IMR-90 (cell line): Measurements from ENCODE around the gene DRAP1. TPM values are rescaled to one million over a fixed set of nuclear protein-coding genes. Genes with fewer than 3 reads are reported as not detected.

ENCODE experiments used
- ATAC-seq: fragments of 200-7000 bp; cut with Tn5 transposase; 2 replicates; pipeline ENCODE4 v1.9.1; 2020; ENCODE audit warnings: low read depth, mild to moderate bottlenecking, moderate library complexity
- BruUV-seq: library from RNA; stranded (reverse); fragments of 400-500 nt; replicated peaks from 2 replicates; lab custom pipeline; 2021; lab: Mats Ljungman, UMichigan
- CTCF ChIA-PET: fragments of 300-600 bp; formaldehyde crosslinking; extraction: SDS; loops from one replicate; lab custom pipeline; 2021; ENCODE audit warnings: antibody characterized with exemption; lab: Yijun Ruan, JAX
- POLR2A ChIA-PET: fragments of 300-600 bp; sonication (Branson Sonifier 250); formaldehyde crosslinking; loops from one replicate; lab custom pipeline; 2022; ENCODE audit warnings: antibody characterized with exemption; ENCODE audit not compliant: unreplicated experiment; lab: Charles Lee
- DNase-seq: peaks from one replicate; pipeline ENCODE4 v3.0.0; 2013
- H2AFZ ChIP-seq: replicated peaks from 2 replicates; pipeline ENCODE3; 2013; ENCODE audit warnings: low read length, mild to moderate bottlenecking; ENCODE audit not compliant: poor library complexity
- H2AK5ac ChIP-seq: 2 replicates; pipeline ENCODE4 v1.6.1; 2013; ENCODE audit warnings: low read depth, low read length, inconsistent platforms
- H2AK9ac ChIP-seq: replicated peaks from 2 replicates; pipeline ENCODE3; 2013; ENCODE audit warnings: mild to moderate bottlenecking, low read depth, low read length, moderate library complexity; ENCODE audit not compliant: poor library complexity
- H2BK120ac ChIP-seq: 2 replicates; pipeline ENCODE4 v1.6.1; 2013; ENCODE audit warnings: low read depth, low read length, inconsistent platforms
- H2BK15ac ChIP-seq: 3 replicates; pipeline ENCODE4 v1.6.1; 2013; ENCODE audit warnings: low read depth, low read length, inconsistent platforms
- H2BK20ac ChIP-seq: 2 replicates; pipeline ENCODE4 v1.6.1; 2013; ENCODE audit warnings: low read depth, mild to moderate bottlenecking, inconsistent platforms, low read length, moderate library complexity
- H2BK5ac ChIP-seq: 2 replicates; pipeline ENCODE4 v1.6.1; 2013; ENCODE audit warnings: mild to moderate bottlenecking, low read depth, low read length, inconsistent platforms; ENCODE audit not compliant: poor library complexity, severe bottlenecking
- H3K14ac ChIP-seq: replicated peaks from 2 replicates; pipeline ENCODE4 v1.6.1; 2013; ENCODE audit warnings: low read depth, low read length, inconsistent platforms
- H3K18ac ChIP-seq: 2 replicates; pipeline ENCODE4 v1.6.1; 2013; ENCODE audit warnings: low read depth, low read length, control low read depth
- H3K23ac ChIP-seq: 2 replicates; pipeline ENCODE4 v1.6.1; 2013; ENCODE audit warnings: low read depth, low read length, inconsistent platforms
- H3K27ac ChIP-seq: 2 replicates; pipeline ENCODE4 v1.5.1; 2013; ENCODE audit warnings: mild to moderate bottlenecking, control low read depth, low read length; ENCODE audit not compliant: insufficient read depth
- H3K27me3 ChIP-seq: 2 replicates; pipeline ENCODE4 v1.6.1; 2013; ENCODE audit warnings: low read length; ENCODE audit not compliant: control insufficient read depth, insufficient read depth
- H3K36me3 ChIP-seq: 2 replicates; pipeline ENCODE4 v1.6.1; 2013; ENCODE audit warnings: low read length, mixed read lengths; ENCODE audit not compliant: control insufficient read depth, insufficient read depth
- H3K4ac ChIP-seq: 2 replicates; pipeline ENCODE4 v1.6.1; 2013; ENCODE audit warnings: low read depth, low read length, inconsistent platforms
- H3K4me1 ChIP-seq: 2 replicates; pipeline ENCODE4 v1.6.1; 2013; ENCODE audit warnings: low read length, mixed read lengths; ENCODE audit not compliant: control insufficient read depth, insufficient read depth
- H3K4me2 ChIP-seq: 2 replicates; pipeline ENCODE4 v1.6.1; 2013; ENCODE audit warnings: low read depth, mild to moderate bottlenecking, control low read depth, low read length, moderate library complexity
- H3K4me3 ChIP-seq: 2 replicates; pipeline ENCODE4 v1.5.1; 2013; ENCODE audit warnings: low read depth, mild to moderate bottlenecking, control low read depth, low read length, moderate library complexity; ENCODE audit not compliant: insufficient read depth
- H3K56ac ChIP-seq: 2 replicates; pipeline ENCODE4 v1.6.1; 2013; ENCODE audit warnings: low read length, inconsistent platforms; ENCODE audit not compliant: insufficient read depth; ENCODE audit errors: extremely low read depth
- H3K79me1 ChIP-seq, 2 experiments: 2 replicates each; pipeline ENCODE4 v1.6.1; 2013; ENCODE audit warnings: low read length in 2 of 2, inconsistent platforms in 1 of 2, low read depth in 1 of 2
- H3K9ac ChIP-seq: 2 replicates; pipeline ENCODE4 v1.6.1; 2013; ENCODE audit warnings: low read depth, low read length, control low read depth
- H3K9me1 ChIP-seq: 2 replicates; pipeline ENCODE4 v1.6.1; 2013; ENCODE audit warnings: low read length, inconsistent platforms; ENCODE audit not compliant: insufficient read depth
- H3K9me3 ChIP-seq: 2 replicates; pipeline ENCODE4 v1.6.1; 2013; ENCODE audit warnings: low read length; ENCODE audit not compliant: control insufficient read depth, insufficient read depth
- H4K20me1 ChIP-seq: 2 replicates; pipeline ENCODE4 v1.6.1; 2013; ENCODE audit warnings: low read length, inconsistent platforms; ENCODE audit not compliant: insufficient read depth
- H4K5ac ChIP-seq: 2 replicates; pipeline ENCODE4 v1.6.1; 2013; ENCODE audit warnings: mild to moderate bottlenecking, low read depth, low read length, control low read depth
- H4K8ac ChIP-seq, 2 experiments: 2 replicates each; pipeline ENCODE4 v1.6.1; 2013; ENCODE audit warnings: low read depth in 2 of 2, low read length in 2 of 2, control low read depth in 1 of 2, inconsistent platforms in 1 of 2
- H4K91ac ChIP-seq: 2 replicates; pipeline ENCODE4 v1.6.1; 2013; ENCODE audit warnings: low read depth, low read length, inconsistent platforms; ENCODE audit not compliant: insufficient read depth
- MAZ ChIP-seq: IDR thresholded peaks from 2 replicates; pipeline ENCODE4 v1.6.1; 2012; ENCODE audit warnings: low read depth, mild to moderate bottlenecking, low read length, improper control_type of control experiment, moderate library complexity, borderline replicate concordance
- RAD21 ChIP-seq: IDR thresholded peaks from 2 replicates; pipeline ENCODE4 v1.6.1; 2012; ENCODE audit warnings: low read length, improper control_type of control experiment
- RFX5 ChIP-seq: IDR thresholded peaks from 2 replicates; pipeline ENCODE4 v1.8.0; 2012; ENCODE audit warnings: low read depth, mild to moderate bottlenecking, low read length, moderate library complexity
- WGBS, 2 experiments: methylation state at CpG; one replicate each; pipeline versions ENCODE4 v1.1.5 to v1.1.7; 2013; ENCODE audit warnings: missing lambda C conversion rate in 2 of 2; ENCODE audit not compliant: insufficient read length in 1 of 2; ENCODE audit errors: extremely low coverage in 2 of 2; 5-methylcytosine and 5-hydroxymethylcytosine counted together
- dilution Hi-C: fragments of 300-500 bp; cut with HindIII; formaldehyde crosslinking; loops from one replicate; pipeline ENCODE4 v1.14.3; 2018; ENCODE audit warnings: low sequenced_read_pairs; ENCODE audit not compliant: unreplicated experiment
- in situ Hi-C: fragments of 300-500 bp; cut with MboI; formaldehyde crosslinking; loops from 3 replicates; pipeline ENCODE4 v1.14.3; 2019; ENCODE audit warnings: low sequenced_read_pairs, inconsistent platforms, mixed read lengths
- intact Hi-C: fragments of 100-400 bp; cut with micrococcal nuclease; formaldehyde crosslinking; loops from 2 replicates; pipeline ENCODE4 v1.10.0; 2022
- polyA plus RNA-seq, 3 experiments: library from polyadenylated mRNA; depleted of rRNA; stranded (reverse); fragments of >200 nt; gene quantifications; 2 replicates each; pipeline ENCODE4 v1.2.3, GENCODE V29; 2012; ENCODE audit warnings: low replicate concordance in 1 of 3
- total RNA-seq: library from RNA; depleted of rRNA; stranded (reverse); fragments of >200 nt; gene quantifications from 2 replicates; pipeline ENCODE4 v1.2.3, GENCODE V29; 2012

DRAP1 gene
- total and polyA plus RNA-seq, 2 of the 4 experiments (the other 2 are of a cell fraction) = 237 to 344 TPM

- CTCF ChIA-PET = no interaction called here
- H4K8ac ChIP-seq = no peak overlapping the region
Observed at GRCh38 chr11:65944767-65945166, 25.5 kb downstream of the DRAP1 start.

More at GRCh38 chr11:65944767-65945166, 25.5 kb downstream of the DRAP1 start:
- DNase-seq = no peak
- BruUV-seq = no TSS peak
- dilution Hi-C loops = no loop called here
- no peak for ATAC-seq
- Histone ChIP-seq H4K5ac (no peak overlapping the region), H3K79me1 (peaks cover 0 to 15% of the 10 kb centered on the region in 2 experiments; a peak in 2 of 4 replicates), H3K56ac (no peak overlapping the region), H3K18ac (no peak overlapping the region), H3K36me3 (no peaks in the 10 kb centered on the region), H4K91ac (no peak overlapping the region), H3K23ac (no peak overlapping the region), H3K14ac (no peak overlapping the region), H3K27me3 (peaks cover 3% of the 10 kb centered on the region; the same call in 1 of the 2 replicates), H2AK9ac (no peak overlapping the region), H3K9me3 (no peaks in the 10 kb centered on the region), H2BK20ac (no peak overlapping the region), H2BK120ac (no peak overlapping the region), H3K4me2 (no peak overlapping the region), H4K20me1 (0 out of 2 replicates have a peak, but pooled peaks cover 3% of the 10 kb centered on the region), H2BK5ac (no peak overlapping the region), H3K9ac (no peak overlapping the region), H3K4ac (no peak overlapping the region), H2AFZ (no peak overlapping the region), H3K4me3 (no peak overlapping the region), H2BK15ac (no peak overlapping the region), H3K27ac (no peak overlapping the region), H2AK5ac (no peak overlapping the region), H3K9me1 (peaks cover 12% of the 10 kb centered on the region), H3K4me1 (peaks cover 6% of the 10 kb centered on the region)
- TF ChIP-seq MAZ = no peak
- no peak for TF ChIP-seq RAD21
- no peak for TF ChIP-seq RFX5
- POLR2A ChIA-PET = no interaction called here
- 89% methylated on average over 3 of the region's 8 CpGs; no CpG with 5 or more reads in 1 of the 2 experiments for WGBS, 2 experiments
- in situ Hi-C loops = no loop called here
- intact Hi-C loops = no loop called here
